ENCODE data around the gene MTR. TPM values are rescaled to one million over a fixed set of nuclear protein-coding genes. Genes with fewer than 3 reads are reported as not detected.

MTR gene
- total RNA-seq, 1 experiment from 2014 or later: 14.2 TPM

GRCh38 chr1:236760986-236761385 lies 34.1 kb upstream of the MTR start:
- Histone ChIP-seq H3K9me2 (replicated peaks; ENCODE audit: low read length) (no peaks in the 10 kb centered on the region), H3F3A (ENCODE audit: low read length, unreplicated experiment) (no peaks in the 10 kb centered on the region), H2AFZ (ENCODE audit: low read length) (no peak overlapping the region), H3K27me3 (ENCODE audit: low read length) (peaks cover 29% of the 10 kb centered on the region), H3K4me2 (ENCODE audit: low read length) (no peak overlapping the region), H4K20me1 (ENCODE audit: low read length) (no peaks in the 10 kb centered on the region), H3K27ac (ENCODE audit: low read length) (no peak overlapping the region), H3K36me3 (ENCODE audit: low read depth, low read length) (no peaks in the 10 kb centered on the region), H3K79me2 (ENCODE audit: low read length) (no peaks in the 10 kb centered on the region), H3K4me3 (ENCODE audit: low read length) (no peak overlapping the region), H3K9ac (ENCODE audit: low read length) (no peak overlapping the region), H3K9me3 (ENCODE audit: low read length) (no peaks in the 10 kb centered on the region), H3K4me1 (ENCODE audit: insufficient read depth, low read length) (no peaks in the 10 kb centered on the region)
- TF ChIP-seq EZH2 (IDR thresholded peaks at IDR 0.05; ENCODE audit: low read length, unreplicated experiment) (no peak), EZH2phosphoT487 (IDR thresholded peaks at IDR 0.05; ENCODE audit: borderline replicate concordance, low read length) (no peak), CTCF (conservative IDR thresholded peaks at IDR 0.05; ENCODE audit: low read depth, low read length) (no peak)
- intact Hi-C loops (cut with micrococcal nuclease): no loop called here
- ChIA-PET POLR2A (ENCODE audit: unreplicated experiment) (no interaction called here), CTCF (no interaction called here)
- no TSS peak for BruUV-seq (replicated peaks)
- ATAC-seq (no peak), DNase-seq (no peak)

GRCh38 chr1:236761397-236762132 lies 33.5 kb upstream of the MTR start:
- no peak overlapping the region for H3K4me3 ChIP-seq (ENCODE audit: low read length)

More at GRCh38 chr1:236761397-236762132, 33.5 kb upstream of the MTR start:
- intact Hi-C loops (cut with micrococcal nuclease): no loop called here
- no peaks in the 10 kb centered on the region for H4K20me1 ChIP-seq (ENCODE audit: low read length)
- ChIA-PET CTCF (no interaction called here), POLR2A (ENCODE audit: unreplicated experiment) (no interaction called here)
- H3K9me2 ChIP-seq (replicated peaks; ENCODE audit: low read length): no peaks in the 10 kb centered on the region
- no peak overlapping the region for H3K27ac ChIP-seq (ENCODE audit: low read length)
- H2AFZ ChIP-seq (ENCODE audit: low read length): no peak overlapping the region
- H3F3A ChIP-seq (ENCODE audit: low read length, unreplicated experiment): no peaks in the 10 kb centered on the region
- H3K4me1 ChIP-seq (ENCODE audit: insufficient read depth, low read length): no peaks in the 10 kb centered on the region
- no peaks in the 10 kb centered on the region for H3K36me3 ChIP-seq (ENCODE audit: low read depth, low read length)
- no peak for TF ChIP-seq CTCF (conservative IDR thresholded peaks at IDR 0.05; ENCODE audit: low read depth, low read length)
- no peak for TF ChIP-seq EZH2 (IDR thresholded peaks at IDR 0.05; ENCODE audit: low read length, unreplicated experiment)
- no peaks in the 10 kb centered on the region for H3K9me3 ChIP-seq (ENCODE audit: low read length)
- H3K27me3 ChIP-seq (ENCODE audit: low read length): peaks cover 33% of the 10 kb centered on the region
- DNase-seq: no peak
- no peaks in the 10 kb centered on the region for H3K79me2 ChIP-seq (ENCODE audit: low read length)
- no peak overlapping the region for H3K4me2 ChIP-seq (ENCODE audit: low read length)
- H3K9ac ChIP-seq (ENCODE audit: low read length): no peak overlapping the region
- no peak for ATAC-seq
- no TSS peak for BruUV-seq (replicated peaks)
